H7 (cell line): ENCODE data around the gene OLFML2B. TPM values are rescaled to one million over a fixed set of nuclear protein-coding genes. Genes with fewer than 3 reads are reported as not detected.
"Not testable (repeated sequence)": the region's sequence is repeated elsewhere in the genome, so short reads cannot be mapped to it uniquely, and the experiment has no call there.

Experiments
- DNase-seq: peaks from one replicate; pipeline ENCODE4 v3.0.0; 2012
- H3K27me3 ChIP-seq: 2 replicates; pipeline ENCODE4 v1.6.0; 2011; ENCODE audit warnings: mild to moderate bottlenecking, low read length; ENCODE audit not compliant: control insufficient read depth, insufficient read depth
- H3K36me3 ChIP-seq: replicated peaks from 2 replicates; pipeline ENCODE4 v1.5.1; 2011; ENCODE audit warnings: low read length; ENCODE audit not compliant: control insufficient read depth, insufficient read depth
- H3K4me3 ChIP-seq: 2 replicates; pipeline ENCODE4 v1.5.1; 2011; ENCODE audit warnings: low read depth, mild to moderate bottlenecking, control low read depth, low read length, moderate library complexity; ENCODE audit not compliant: insufficient read depth
- total RNA-seq: library from RNA; depleted of rRNA; stranded (reverse); fragments of >200 nt; shearing (Covaris generic); gene quantifications from 2 replicates; pipeline ENCODE4 v1.2.3, GENCODE V29; 2014

OLFML2B gene
- total RNA-seq, 1 experiment from 2014 or later: 0.45 TPM

DNA sequence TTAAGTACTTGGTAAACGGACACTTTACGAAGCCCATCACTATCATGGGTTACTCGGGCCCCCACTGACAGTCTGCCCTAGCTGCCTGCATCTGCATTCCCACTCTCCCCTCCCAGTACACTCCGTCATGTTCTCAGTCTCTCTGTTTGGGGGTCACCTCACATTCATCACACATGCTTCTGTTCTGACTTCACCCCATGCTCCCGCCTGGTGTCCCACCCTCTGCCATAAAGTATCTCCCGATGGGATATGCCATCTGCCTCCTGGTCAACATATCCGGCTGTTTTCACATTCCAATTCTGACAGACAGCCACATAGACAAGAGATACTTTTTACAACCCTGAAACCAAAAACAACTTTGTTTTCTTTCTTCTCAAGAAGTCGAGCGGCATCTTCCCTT, 1.0 kb downstream of the OLFML2B start:
- Histone ChIP-seq H3K36me3 (no peaks in the 10 kb centered on the region), H3K4me3 (no peak overlapping the region), H3K27me3 (peaks cover 52% of the 10 kb centered on the region)
- no peak for DNase-seq

GRCh38 chr1:162021124-162021523, 2.5 kb downstream of the OLFML2B start:
- H3K27me3 ChIP-seq: peaks cover 43% of the 10 kb centered on the region
- DNase-seq: no peak
- no peaks in the 10 kb centered on the region for H3K36me3 ChIP-seq
- no peak overlapping the region for H3K4me3 ChIP-seq

GRCh38 chr1:162020150-162020549, 3.5 kb downstream of the OLFML2B start:
- peaks cover 34% of the 10 kb centered on the region for H3K27me3 ChIP-seq
- DNase-seq: no peak
- H3K36me3 ChIP-seq: no peaks in the 10 kb centered on the region
- H3K4me3 ChIP-seq: no peak overlapping the region

DNA sequence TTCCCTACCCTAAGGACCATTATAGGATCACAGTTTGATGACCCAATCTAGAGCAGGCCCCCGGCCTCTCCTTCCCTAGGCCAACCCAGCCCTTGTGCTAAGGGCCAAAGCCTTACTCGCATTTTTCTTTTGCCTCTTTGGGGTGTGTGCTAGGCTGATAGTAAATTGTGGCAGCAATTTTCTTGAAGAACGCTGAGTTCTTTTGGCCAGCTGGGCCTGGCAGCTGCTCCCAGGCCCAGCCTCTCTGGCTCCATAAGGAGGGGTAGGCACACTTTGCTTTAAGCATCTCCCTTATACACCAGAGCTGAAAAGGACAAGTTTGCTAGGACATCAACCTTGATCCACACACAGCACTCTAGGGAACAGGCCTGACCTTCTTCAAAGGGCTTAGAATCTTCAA, 4.2 kb downstream of the OLFML2B start:
- peaks cover 26% of the 10 kb centered on the region for H3K27me3 ChIP-seq
- H3K4me3 ChIP-seq: no peak overlapping the region
- no peaks in the 10 kb centered on the region for H3K36me3 ChIP-seq
- no peak for DNase-seq

- DNase-seq: no peak
- H3K27me3 ChIP-seq: peaks cover 22% of the 10 kb centered on the region
- H3K36me3 ChIP-seq: no peaks in the 10 kb centered on the region
- no peak overlapping the region for H3K4me3 ChIP-seq
Measured at GRCh38 chr1:162019006-162019405, 4.7 kb downstream of the OLFML2B start.

DNA sequence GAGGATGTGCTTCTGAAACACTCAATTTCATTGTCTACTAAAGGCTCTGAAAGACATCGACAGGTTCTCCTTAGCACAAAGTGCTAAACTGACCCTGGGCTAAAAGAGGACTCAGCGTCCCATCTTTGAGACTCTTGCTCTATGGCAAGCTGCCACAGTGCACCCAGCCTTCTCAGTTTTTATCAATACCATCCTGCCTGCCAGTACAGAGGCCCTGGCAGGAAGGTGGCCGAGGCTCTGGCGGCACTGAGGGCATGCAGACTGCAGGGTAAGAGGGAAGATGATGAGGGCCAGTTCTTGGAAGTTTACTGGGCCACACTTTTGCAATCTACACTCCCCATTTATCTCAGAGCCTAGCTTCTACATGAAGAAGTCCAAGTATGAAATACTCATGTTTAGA, 5.3 kb downstream of the OLFML2B start:
- H3K4me3 ChIP-seq: no peak overlapping the region
- H3K27me3 ChIP-seq: peaks cover 16% of the 10 kb centered on the region
- no peak for DNase-seq
- no peaks in the 10 kb centered on the region for H3K36me3 ChIP-seq

GRCh38 chr1:162017791-162018190, 5.9 kb downstream of the OLFML2B start:
- not testable (repeated sequence) for H3K36me3 ChIP-seq, H3K27me3 ChIP-seq, H3K4me3 ChIP-seq, DNase-seq

GRCh38 chr1:162016631-162017030, 7.0 kb downstream of the OLFML2B start:
- H3K4me3 ChIP-seq: no peak overlapping the region
- peaks cover 4% of the 10 kb centered on the region; the same call in 1 of the 2 replicates for H3K27me3 ChIP-seq
- DNase-seq: no peak
- no peaks in the 10 kb centered on the region for H3K36me3 ChIP-seq

DNA sequence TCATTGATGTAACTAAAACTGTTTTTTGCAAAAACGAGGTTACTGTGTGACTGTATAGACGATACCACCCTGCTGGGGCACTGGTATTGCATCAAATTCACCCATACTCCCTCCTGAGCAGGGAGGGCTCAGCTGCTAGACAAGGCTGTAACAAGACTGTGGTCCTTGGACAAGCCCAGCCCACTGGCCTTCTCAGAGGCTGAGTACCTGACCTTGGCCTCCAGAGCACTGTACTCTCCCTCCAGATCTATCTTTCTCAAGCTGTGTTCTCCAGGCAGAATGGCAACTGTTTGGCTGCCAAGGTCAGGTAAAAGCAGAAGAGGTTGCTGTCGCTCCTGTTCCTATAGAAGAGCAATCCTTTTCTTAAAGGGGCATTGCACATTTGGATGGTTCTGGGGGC, 8.5 kb downstream of the OLFML2B start:
- DNase-seq: no peak
- H3K27me3 ChIP-seq: peaks cover 3% of the 10 kb centered on the region; the same call in 1 of the 2 replicates

GRCh38 chr1:162014202-162014601, 9.5 kb downstream of the OLFML2B start:
- no peak for DNase-seq
- Histone ChIP-seq H3K27me3 (no peaks in the 10 kb centered on the region; the same call in 1 of the 2 replicates), H3K4me3 (no peak overlapping the region), H3K36me3 (no peaks in the 10 kb centered on the region)

More for the DNA sequence above, 8.5 kb downstream of the OLFML2B start:
- Histone ChIP-seq H3K36me3 (no peaks in the 10 kb centered on the region), H3K4me3 (no peak overlapping the region)

GRCh38 chr1:162013289-162013688, 10.4 kb downstream of the OLFML2B start:
- no peak overlapping the region for H3K4me3 ChIP-seq
- no peaks in the 10 kb centered on the region for H3K27me3 ChIP-seq
- H3K36me3 ChIP-seq: no peaks in the 10 kb centered on the region
- no peak for DNase-seq

GRCh38 chr1:162011337-162012012, 12.2 kb downstream of the OLFML2B start:
- DNase-seq: no peak
- Histone ChIP-seq H3K27me3 (no peaks in the 10 kb centered on the region; the same call in 1 of the 2 replicates), H3K36me3 (no peaks in the 10 kb centered on the region), H3K4me3 (no peak overlapping the region)

DNA sequence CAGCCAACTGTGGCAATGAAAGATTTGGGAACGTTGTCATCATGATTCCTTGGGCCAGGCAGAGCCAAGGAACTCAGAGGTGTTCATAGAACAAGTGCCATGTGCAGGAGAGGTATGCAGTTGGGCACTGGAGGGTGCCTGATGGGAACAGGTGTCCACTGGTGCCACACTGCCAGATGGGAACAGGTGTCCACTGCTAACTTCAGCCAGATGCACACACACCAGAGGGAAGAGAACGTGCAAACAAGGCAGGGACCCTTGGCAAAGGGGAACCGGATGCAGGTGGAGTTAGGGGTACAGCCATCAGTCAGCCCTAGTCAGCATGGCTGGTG, 13.5 kb downstream of the OLFML2B start:
- no peak for DNase-seq
- H3K36me3 ChIP-seq: no peaks in the 10 kb centered on the region
- no peak overlapping the region for H3K4me3 ChIP-seq
- H3K27me3 ChIP-seq: no peaks in the 10 kb centered on the region; the same call in 1 of the 2 replicates

DNA sequence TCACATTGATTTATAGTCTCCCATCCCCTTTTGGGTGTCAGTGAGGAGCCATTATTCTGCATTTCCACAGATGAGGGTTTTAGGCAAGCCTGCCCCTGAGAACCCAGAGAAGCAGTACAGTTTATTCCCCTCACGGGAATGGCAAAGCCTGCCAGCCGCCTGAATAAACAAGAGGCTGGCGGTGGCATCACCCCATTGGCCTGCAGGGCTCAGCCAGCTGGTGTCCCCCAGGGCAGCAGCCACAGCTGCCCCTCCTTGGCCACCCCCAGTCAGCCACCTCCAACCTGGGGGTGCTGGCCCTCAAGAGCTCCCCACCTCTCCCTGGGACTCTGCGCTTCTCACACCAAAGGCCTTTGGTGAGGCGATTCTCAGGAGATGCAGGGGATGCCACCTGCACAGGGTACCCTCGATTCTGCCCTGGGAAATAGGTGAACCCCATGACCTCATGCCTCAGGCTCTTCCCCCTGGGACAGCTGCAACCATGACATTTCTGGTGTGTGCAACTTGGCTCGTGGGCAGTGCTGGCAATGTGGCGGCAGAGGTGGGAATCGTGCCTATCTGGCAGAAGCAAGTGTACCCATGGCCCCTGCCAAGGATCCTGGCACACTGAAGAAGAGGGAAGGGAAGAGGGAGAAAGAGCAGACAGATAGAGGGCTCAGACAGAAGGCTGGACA, 14.0 kb downstream of the OLFML2B start:
- no peak overlapping the region for H3K4me3 ChIP-seq
- H3K27me3 ChIP-seq: no peaks in the 10 kb centered on the region; the same call in 1 of the 2 replicates
- H3K36me3 ChIP-seq: no peaks in the 10 kb centered on the region
- DNase-seq: no peak

- peak; percentile 66 for DNase-seq
- H3K27me3 ChIP-seq: no peaks in the 10 kb centered on the region; the same call in 1 of the 2 replicates
- no peaks in the 10 kb centered on the region for H3K36me3 ChIP-seq
- H3K4me3 ChIP-seq: no peak overlapping the region
Measured at GRCh38 chr1:162008799-162009198, 14.9 kb downstream of the OLFML2B start.
